Stimulated activated effector memory CD8-positive, alpha-beta T cell treated with anti-CD3 and anti-CD28 coated beads, Interleukin-12 subunit alpha, Interleukin-12 subunit beta, amount 100 ng/mL, for 72 hours (primary cell): ENCODE measurements around the gene KIF13A.
"Not testable (repeated sequence)": the region's sequence is repeated elsewhere in the genome, so short reads cannot be mapped to it uniquely, and the experiment has no call there.

Experiments used
- ATAC-seq: fragments of 150-1000 bp; cut with Tn5 transposase; 2 replicates; pipeline ENCODE4 v1.10.0; 2021
- DNase-seq, 2 donors: peaks; one replicate each; pipeline ENCODE4 v3.0.0; 2021 to 2022; ENCODE audit warnings: low spot score in 2 of 2
- H3K27ac Mint-ChIP-seq: one replicate; pipeline ENCODE4 v1.8.0; 2022; ENCODE audit warnings: mild to moderate bottlenecking, mixed read lengths
- H3K36me3 Mint-ChIP-seq: one replicate; pipeline ENCODE4 v1.8.0; 2022; ENCODE audit warnings: mild to moderate bottlenecking, mixed read lengths
- H3K4me1 Mint-ChIP-seq: one replicate; pipeline ENCODE4 v1.8.0; 2022; ENCODE audit warnings: mixed read lengths
- H3K4me3 Mint-ChIP-seq: one replicate; pipeline ENCODE4 v1.8.0; 2022; ENCODE audit warnings: mild to moderate bottlenecking, mixed read lengths
- H3K9me3 Mint-ChIP-seq: one replicate; pipeline ENCODE4 v1.8.0; 2022; ENCODE audit warnings: mixed read lengths

Gene KIF13A

GRCh38 chr6:17828149-17828548, 159.3 kb downstream of the KIF13A start:
- Mint-ChIP-seq H3K4me1 (no peaks in the 10 kb centered on the region), H3K27ac (no peak overlapping the region), H3K9me3 (no peaks in the 10 kb centered on the region), H3K4me3 (no peak overlapping the region), H3K36me3 (no peaks in the 10 kb centered on the region)
- ATAC-seq = no peak
- no peak for DNase-seq

- no peaks in the 10 kb centered on the region for H3K36me3 Mint-ChIP-seq
- no peak overlapping the region for H3K4me3 Mint-ChIP-seq
- H3K4me1 Mint-ChIP-seq = no peaks in the 10 kb centered on the region
- DNase-seq (no peak), ATAC-seq (no peak)
- no peaks in the 10 kb centered on the region for H3K9me3 Mint-ChIP-seq
- no peak overlapping the region for H3K27ac Mint-ChIP-seq
Observed at GRCh38 chr6:17826301-17826700, 161.1 kb downstream of the KIF13A start.

GRCh38 chr6:17820055-17820454, 167.4 kb downstream of the KIF13A start:
- H3K36me3 Mint-ChIP-seq = no peaks in the 10 kb centered on the region
- H3K4me1 Mint-ChIP-seq = no peaks in the 10 kb centered on the region
- no peak overlapping the region for H3K27ac Mint-ChIP-seq
- no peak for ATAC-seq
- DNase-seq = no peak
- H3K4me3 Mint-ChIP-seq = no peak overlapping the region
- H3K9me3 Mint-ChIP-seq = no peaks in the 10 kb centered on the region

- H3K9me3 Mint-ChIP-seq = no peaks in the 10 kb centered on the region
- no peaks in the 10 kb centered on the region for H3K36me3 Mint-ChIP-seq
- DNase-seq (no peak), ATAC-seq (no peak)
- H3K4me1 Mint-ChIP-seq = no peaks in the 10 kb centered on the region
- H3K4me3 Mint-ChIP-seq = no peak overlapping the region
- H3K27ac Mint-ChIP-seq = no peak overlapping the region
Observed at GRCh38 chr6:17817763-17818162, 169.7 kb downstream of the KIF13A start.

GRCh38 chr6:17816921-17817611, 170.4 kb downstream of the KIF13A start:
- DNase-seq = no peak
- no peaks in the 10 kb centered on the region for H3K9me3 Mint-ChIP-seq
- H3K36me3 Mint-ChIP-seq = no peaks in the 10 kb centered on the region
- H3K4me1 Mint-ChIP-seq = no peaks in the 10 kb centered on the region
- no peak overlapping the region for H3K27ac Mint-ChIP-seq
- H3K4me3 Mint-ChIP-seq = no peak overlapping the region
- no peak for ATAC-seq

GRCh38 chr6:17813542-17813941, 173.9 kb downstream of the KIF13A start:
- ATAC-seq = no peak
- no peaks in the 10 kb centered on the region for H3K4me1 Mint-ChIP-seq
- no peaks in the 10 kb centered on the region for H3K36me3 Mint-ChIP-seq

GRCh38 chr6:17812311-17812710, 175.1 kb downstream of the KIF13A start:
- ATAC-seq (no peak), DNase-seq (no peak)
- H3K4me1 Mint-ChIP-seq = no peaks in the 10 kb centered on the region
- H3K4me3 Mint-ChIP-seq = no peak overlapping the region
- no peak overlapping the region for H3K27ac Mint-ChIP-seq
- no peaks in the 10 kb centered on the region for H3K36me3 Mint-ChIP-seq
- peaks cover 5% of the 10 kb centered on the region for H3K9me3 Mint-ChIP-seq

More at GRCh38 chr6:17813542-17813941, 173.9 kb downstream of the KIF13A start:
- Mint-ChIP-seq H3K4me3 (no peak overlapping the region), H3K27ac (no peak overlapping the region), H3K9me3 (no peaks in the 10 kb centered on the region)
- no peak for DNase-seq

- no peaks in the 10 kb centered on the region for H3K36me3 Mint-ChIP-seq
- ATAC-seq = no peak
- peaks cover 5% of the 10 kb centered on the region for H3K9me3 Mint-ChIP-seq
- no peak overlapping the region for H3K4me3 Mint-ChIP-seq
- no peak for DNase-seq
- no peak overlapping the region for H3K27ac Mint-ChIP-seq
- no peaks in the 10 kb centered on the region for H3K4me1 Mint-ChIP-seq
Observed at GRCh38 chr6:17808609-17809008, 178.8 kb downstream of the KIF13A start.

GRCh38 chr6:17807431-17807830, 180.0 kb downstream of the KIF13A start:
- not testable (repeated sequence) for H3K4me3 Mint-ChIP-seq, H3K36me3 Mint-ChIP-seq, H3K9me3 Mint-ChIP-seq, H3K4me1 Mint-ChIP-seq, DNase-seq, ATAC-seq, H3K27ac Mint-ChIP-seq

- H3K36me3 Mint-ChIP-seq = no peaks in the 10 kb centered on the region
- H3K4me1 Mint-ChIP-seq = no peaks in the 10 kb centered on the region
- peaks cover 5% of the 10 kb centered on the region for H3K9me3 Mint-ChIP-seq
- no peak overlapping the region for H3K4me3 Mint-ChIP-seq
- H3K27ac Mint-ChIP-seq = no peak overlapping the region
- DNase-seq (no peak), ATAC-seq (no peak)
Observed at GRCh38 chr6:17803409-17803808, 184.0 kb downstream of the KIF13A start.

GRCh38 chr6:17798477-17799154, 188.8 kb downstream of the KIF13A start:
- H3K4me3 Mint-ChIP-seq = no peak overlapping the region
- DNase-seq = no peak
- no peaks in the 10 kb centered on the region for H3K36me3 Mint-ChIP-seq
- no peak for ATAC-seq
- no peaks in the 10 kb centered on the region for H3K4me1 Mint-ChIP-seq
- no peaks in the 10 kb centered on the region for H3K9me3 Mint-ChIP-seq
- H3K27ac Mint-ChIP-seq = no peak overlapping the region

GRCh38 chr6:17790489-17790888, 196.9 kb downstream of the KIF13A start:
- Mint-ChIP-seq H3K4me3 (no peak overlapping the region), H3K27ac (no peak overlapping the region)
- no peak for DNase-seq

GRCh38 chr6:17785094-17785787, 202.2 kb downstream of the KIF13A start:
- no peaks in the 10 kb centered on the region for H3K4me1 Mint-ChIP-seq
- H3K9me3 Mint-ChIP-seq = no peaks in the 10 kb centered on the region
- no peaks in the 10 kb centered on the region for H3K36me3 Mint-ChIP-seq
- DNase-seq (no peak), ATAC-seq (no peak)
- H3K27ac Mint-ChIP-seq = no peak overlapping the region
- H3K4me3 Mint-ChIP-seq = no peak overlapping the region

More at GRCh38 chr6:17790489-17790888, 196.9 kb downstream of the KIF13A start:
- no peaks in the 10 kb centered on the region for H3K36me3 Mint-ChIP-seq
- ATAC-seq = no peak
- no peaks in the 10 kb centered on the region for H3K9me3 Mint-ChIP-seq
- H3K4me1 Mint-ChIP-seq = no peaks in the 10 kb centered on the region

GRCh38 chr6:17780061-17780460, 207.4 kb downstream of the KIF13A start:
- Mint-ChIP-seq H3K36me3 (no peaks in the 10 kb centered on the region), H3K4me3 (no peak overlapping the region), H3K4me1 (no peaks in the 10 kb centered on the region), H3K27ac (no peak overlapping the region), H3K9me3 (no peaks in the 10 kb centered on the region)
- ATAC-seq (no peak), DNase-seq (no peak)

- ATAC-seq = no peak
- Mint-ChIP-seq H3K4me3 (no peak overlapping the region), H3K9me3 (no peaks in the 10 kb centered on the region), H3K4me1 (no peaks in the 10 kb centered on the region), H3K27ac (no peak overlapping the region), H3K36me3 (no peaks in the 10 kb centered on the region)
- no peak for DNase-seq
Observed at GRCh38 chr6:17771609-17772008, 215.8 kb downstream of the KIF13A start.

- H3K4me1 Mint-ChIP-seq = no peaks in the 10 kb centered on the region
- DNase-seq = no peak
- H3K9me3 Mint-ChIP-seq = no peaks in the 10 kb centered on the region
- ATAC-seq = no peak
- H3K27ac Mint-ChIP-seq = no peak overlapping the region
- no peak overlapping the region for H3K4me3 Mint-ChIP-seq
- H3K36me3 Mint-ChIP-seq = no peaks in the 10 kb centered on the region
Observed at GRCh38 chr6:17768881-17769280, 218.6 kb downstream of the KIF13A start.
